ENCODE results near the gene AATF.

AATF gene

GRCh38 chr17:37103231-37103630, 154.5 kb downstream of the AATF start:
- DNase-seq (ENCODE audit: extremely low spot score) = no peak
- TF ChIP-seq TARDBP (IDR thresholded peaks at IDR 0.05) = no peak
- no peak for TF ChIP-seq PKNOX1 (IDR thresholded peaks at IDR 0.05)
- no peak for TF ChIP-seq CTBP1 (IDR thresholded peaks at IDR 0.05; ENCODE audit: borderline replicate concordance)
- TF ChIP-seq ARNT (IDR thresholded peaks at IDR 0.05) = no peak
- TF ChIP-seq ELF4 (IDR thresholded peaks at IDR 0.05) = no peak
- no peak for TF ChIP-seq ZNF384 (IDR thresholded peaks at IDR 0.05)
- no peak for TF ChIP-seq SUZ12 (IDR thresholded peaks at IDR 0.05)
- TF ChIP-seq FOXA1 (IDR thresholded peaks at IDR 0.05) = no peak
- no peak for TF ChIP-seq SP1 (IDR thresholded peaks at IDR 0.05)
- no peak for TF ChIP-seq LEF1 (IDR thresholded peaks at IDR 0.05; ENCODE audit: borderline replicate concordance)
- TF ChIP-seq FOXK2 (IDR thresholded peaks at IDR 0.05) = no peak
- no peak for TF ChIP-seq NFRKB (IDR thresholded peaks at IDR 0.05)
- no peak for TF ChIP-seq L3MBTL2 (conservative IDR thresholded peaks at IDR 0.05)
- TF ChIP-seq BHLHE40 (IDR thresholded peaks at IDR 0.05; ENCODE audit: borderline replicate concordance) = no peak
- no peak for TF ChIP-seq HDGF (IDR thresholded peaks at IDR 0.05; ENCODE audit: borderline replicate concordance)
- no peak for TF ChIP-seq FOXM1 (IDR thresholded peaks at IDR 0.05; ENCODE audit: borderline replicate concordance)
- POLR2A ChIA-PET = no interaction called here
- CTCF ChIA-PET = no interaction called here

GRCh38 chr17:37106049-37106448, 157.3 kb downstream of the AATF start:
- POLR2A ChIA-PET = no interaction called here
- CTCF ChIA-PET = interaction anchor here (0.5 kb wide), 1 partner anchor 502 kb away, joined by 3 read pairs; no protein-coding TSS in a partner anchor
- no peak for TF ChIP-seq SUZ12 (IDR thresholded peaks at IDR 0.05)
- no peak for TF ChIP-seq ARNT (IDR thresholded peaks at IDR 0.05)
- no peak for TF ChIP-seq CTBP1 (IDR thresholded peaks at IDR 0.05; ENCODE audit: borderline replicate concordance)
- DNase-seq (ENCODE audit: extremely low spot score) = no peak
